Psoas muscle (tissue), 8 donors: ENCODE results near the gene HPGDS. TPM values are rescaled to one million over a fixed set of nuclear protein-coding genes. Genes with fewer than 3 reads are reported as not detected.

Source experiments
- ATAC-seq, 4 donors: fragments of 200-7000 bp; cut with Tn5 transposase; one replicate each; pipeline ENCODE4 v1.9.1; 2020; ENCODE audit warnings: moderate library complexity in 3 of 4, mild to moderate bottlenecking in 2 of 4
- DNase-seq, 2 donors: peaks; one replicate each; pipeline ENCODE4 v3.0.0-alpha.2; 2020
- H3K27ac ChIP-seq: fragments of 200-600 bp; one replicate; pipeline ENCODE4 v1.8.0; 2022
- H3K27me3 ChIP-seq, 3 donors: fragments of 200-600 bp in 1 of 3; one replicate each; pipeline versions ENCODE4 v1.6.1 to v1.8.0; 2013 to 2022; ENCODE audit warnings: low read length in 2 of 3, mild to moderate bottlenecking in 2 of 3, moderate library complexity in 1 of 3; ENCODE audit not compliant: insufficient read depth in 3 of 3
- H3K36me3 ChIP-seq, 2 donors: fragments of 200-600 bp in 1 of 2; one replicate each; pipeline versions ENCODE4 v1.6.1 to v1.8.0; 2013 to 2022; ENCODE audit warnings: low read depth in 1 of 2, mild to moderate bottlenecking in 1 of 2, moderate library complexity in 1 of 2; ENCODE audit not compliant: insufficient read depth in 1 of 2
- H3K4me1 ChIP-seq: fragments of 200-600 bp; one replicate; pipeline ENCODE4 v1.8.0; 2022
- H3K4me3 ChIP-seq: fragments of 200-600 bp; one replicate; pipeline ENCODE4 v1.8.0; 2022; ENCODE audit warnings: mild to moderate bottlenecking
- H3K9me3 ChIP-seq: fragments of 200-600 bp; one replicate; pipeline ENCODE4 v1.8.0; 2022
- WGBS, 3 donors: extraction: QIAGEN DNeasy Blood & Tissue Kit; methylation state at CpG; one replicate each; pipeline versions ENCODE4 v1.1.6 to v1.1.7; 2013; 5-methylcytosine and 5-hydroxymethylcytosine counted together
- intact Hi-C, 2 donors: fragments of 100-400 bp; cut with DNase I; formaldehyde crosslinking; loops; one replicate each; pipeline versions ENCODE4 v1.11.0 to v1.14.2; 2022
- polyA plus RNA-seq, 3 donors: library from polyadenylated mRNA; stranded (reverse); fragments of 200-250 nt; gene quantifications; one replicate each; pipeline ENCODE4 v1.2.3, GENCODE V29; 2013
- total RNA-seq, 4 donors: library from RNA; stranded (reverse); fragmentation: NEBNext Ultra II Directional in 2 of 4; extraction: Animal tissue kit (Norgen Biotek cat#: 25700) in 2 of 4; gene quantifications; one replicate each; pipeline versions ENCODE4 v1.2.1 to v1.2.4, GENCODE V29; 2021 to 2023
- TF ChIP-seq, protein P1 (sequence below): fragments of 200-600 bp; IDR thresholded peaks from one replicate; pipeline ENCODE4 v1.8.0; 2022; ENCODE audit warnings: antibody characterized with exemption
- donor health status: healthy with polysubstance abuse.
- donor health status: DM: no; HTN: no; CAD: no; lungs with moderate emphysema.
- donor health status: Bipolar disorder and iron deficiency.
- donor health status: healthy.
- donor health status: DM: yes; HTN: yes; CAD: no.
- donor health status: DM: no; HTN: no; CAD: no.
- donor health status: DM: no; HTN: no; CAD: no.
- donor health status: DM: yes; HTN: yes; CAD: no.

The HPGDS gene
- total and polyA plus RNA-seq, 7 donors = 0.06 to 0.79 (median 0.39) TPM

DNA sequence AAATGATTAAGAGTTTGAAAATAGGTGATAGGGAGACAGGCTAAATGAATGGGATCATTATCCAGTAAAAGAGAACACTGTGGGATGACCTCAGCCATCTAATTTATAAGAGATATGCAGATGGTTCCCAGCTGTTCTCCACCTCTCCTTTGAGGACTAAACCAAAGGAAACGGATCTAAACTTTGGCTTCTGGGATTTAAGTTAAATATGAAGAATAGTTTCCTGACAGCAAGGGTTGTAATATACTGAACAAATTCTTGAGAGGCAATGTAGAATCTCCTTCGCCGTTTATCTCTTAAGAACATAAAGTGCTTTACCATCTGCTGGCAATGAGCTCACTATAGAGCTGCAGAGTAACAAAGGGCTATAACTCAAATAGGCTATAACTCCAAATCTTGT is 35.4 kb upstream of the HPGDS start:
- intact Hi-C loops = loop anchor here in 1 of 2 donors (5.0 kb wide), 1 partner anchor 36 kb away; the partner anchor contains the start of gene HPGDS
- WGBS, 3 donors = 52 to 53% (median 52%) methylated on average over 3 of the region's 3 CpGs
- no peak overlapping the region for H3K4me3 ChIP-seq

GRCh38 chr4:94377294-94377693 is 34.7 kb upstream of the HPGDS start:
- 90 to 93% (median 92%) methylated on average over 2 of the region's 2 CpGs for WGBS, 3 donors

More for the DNA sequence above, 35.4 kb upstream of the HPGDS start:
- H3K9me3 ChIP-seq = no peaks in the 10 kb centered on the region
- no peak overlapping the region for H3K27ac ChIP-seq
- H3K27me3 ChIP-seq = no peaks in the 10 kb centered on the region
- TF ChIP-seq, protein P1, sequence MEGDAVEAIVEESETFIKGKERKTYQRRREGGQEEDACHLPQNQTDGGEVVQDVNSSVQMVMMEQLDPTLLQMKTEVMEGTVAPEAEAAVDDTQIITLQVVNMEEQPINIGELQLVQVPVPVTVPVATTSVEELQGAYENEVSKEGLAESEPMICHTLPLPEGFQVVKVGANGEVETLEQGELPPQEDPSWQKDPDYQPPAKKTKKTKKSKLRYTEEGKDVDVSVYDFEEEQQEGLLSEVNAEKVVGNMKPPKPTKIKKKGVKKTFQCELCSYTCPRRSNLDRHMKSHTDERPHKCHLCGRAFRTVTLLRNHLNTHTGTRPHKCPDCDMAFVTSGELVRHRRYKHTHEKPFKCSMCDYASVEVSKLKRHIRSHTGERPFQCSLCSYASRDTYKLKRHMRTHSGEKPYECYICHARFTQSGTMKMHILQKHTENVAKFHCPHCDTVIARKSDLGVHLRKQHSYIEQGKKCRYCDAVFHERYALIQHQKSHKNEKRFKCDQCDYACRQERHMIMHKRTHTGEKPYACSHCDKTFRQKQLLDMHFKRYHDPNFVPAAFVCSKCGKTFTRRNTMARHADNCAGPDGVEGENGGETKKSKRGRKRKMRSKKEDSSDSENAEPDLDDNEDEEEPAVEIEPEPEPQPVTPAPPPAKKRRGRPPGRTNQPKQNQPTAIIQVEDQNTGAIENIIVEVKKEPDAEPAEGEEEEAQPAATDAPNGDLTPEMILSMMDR = no peak
- H3K4me1 ChIP-seq = no peaks in the 10 kb centered on the region
- DNase-seq = no peak
- no peaks in the 10 kb centered on the region for H3K36me3 ChIP-seq
- no peak for ATAC-seq

GRCh38 chr4:94375364-94375763 is 32.7 kb upstream of the HPGDS start:
- intact Hi-C loops = loop anchor here in 1 of 2 donors (5.0 kb wide), 1 partner anchor 33 kb away; the partner anchor contains the start of gene HPGDS
- ATAC-seq = no peak
- 86 to 95% (median 94%) methylated on average over 3 of the region's 3 CpGs for WGBS, 3 donors

More at GRCh38 chr4:94377294-94377693, 34.7 kb upstream of the HPGDS start:
- DNase-seq (no peak), ATAC-seq (no peak)
- H3K4me1 ChIP-seq = no peaks in the 10 kb centered on the region
- H3K36me3 ChIP-seq = no peaks in the 10 kb centered on the region
- H3K27ac ChIP-seq = no peak overlapping the region
- H3K4me3 ChIP-seq = no peak overlapping the region
- intact Hi-C loops = loop anchor here in 1 of 2 donors (5.0 kb wide), 1 partner anchor 35 kb away; the partner anchor contains the start of gene HPGDS
- H3K9me3 ChIP-seq = no peaks in the 10 kb centered on the region
- H3K27me3 ChIP-seq = no peaks in the 10 kb centered on the region
- TF ChIP-seq, protein P1 = no peak

DNA sequence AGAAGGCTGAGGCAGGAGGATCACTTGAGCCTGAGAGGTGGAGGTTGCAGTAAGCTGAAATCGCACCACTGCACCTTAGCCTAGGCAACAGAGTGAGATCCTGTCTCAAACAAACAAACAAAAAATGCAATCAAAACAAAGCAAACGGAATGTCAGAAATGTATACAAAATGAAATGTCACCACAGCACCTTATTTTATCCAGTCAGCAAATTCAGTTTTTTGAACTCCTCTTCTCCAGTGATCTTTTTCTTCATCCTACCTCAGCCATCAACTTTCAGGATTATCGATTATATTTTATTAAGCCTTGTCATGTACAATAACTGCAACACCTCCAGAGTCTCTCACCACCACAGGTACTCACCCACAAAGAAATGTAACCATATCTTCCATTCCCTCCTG is 31.1 kb upstream of the HPGDS start:
- DNase-seq (no peak), ATAC-seq (no peak)
- Histone ChIP-seq H3K4me1 (no peaks in the 10 kb centered on the region), H3K9me3 (no peaks in the 10 kb centered on the region), H3K4me3 (no peak overlapping the region), H3K27me3 (no peaks in the 10 kb centered on the region), H3K36me3 (no peaks in the 10 kb centered on the region), H3K27ac (no peak overlapping the region)
- intact Hi-C loops = no loop called here
- WGBS, 3 donors = 93 to 99% (median 94%) methylated on average over 3 of the region's 3 CpGs
- TF ChIP-seq, protein P1 = no peak

More at GRCh38 chr4:94375364-94375763, 32.7 kb upstream of the HPGDS start:
- H3K36me3 ChIP-seq = no peaks in the 10 kb centered on the region
- no peak overlapping the region for H3K27ac ChIP-seq
- H3K4me1 ChIP-seq = no peaks in the 10 kb centered on the region
- no peaks in the 10 kb centered on the region for H3K9me3 ChIP-seq
- H3K4me3 ChIP-seq = no peak overlapping the region
- H3K27me3 ChIP-seq = no peaks in the 10 kb centered on the region
- no peak for DNase-seq
- TF ChIP-seq, protein P1 = no peak

DNA sequence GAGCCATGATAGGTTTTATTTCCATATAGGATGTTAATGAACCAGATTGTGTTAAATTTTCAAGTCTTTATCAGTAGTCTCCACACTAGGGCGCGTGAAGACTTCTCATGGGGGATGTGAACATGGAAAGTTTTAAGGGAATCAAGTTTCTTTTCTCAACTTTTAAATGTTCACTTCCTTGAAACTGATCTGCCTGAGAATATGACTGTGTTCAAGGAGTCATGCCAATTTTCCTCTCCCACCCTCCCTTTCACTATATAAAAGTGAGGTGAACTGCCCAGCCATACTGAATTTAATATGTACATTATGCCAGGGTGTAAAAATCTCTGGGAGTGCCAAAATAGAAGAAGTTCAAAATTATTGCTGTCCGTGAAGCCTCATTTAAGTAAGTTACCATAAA is 30.4 kb upstream of the HPGDS start:
- ATAC-seq = no peak
- H3K36me3 ChIP-seq = no peaks in the 10 kb centered on the region
- H3K27ac ChIP-seq = no peak overlapping the region
- no peaks in the 10 kb centered on the region for H3K27me3 ChIP-seq
- H3K4me3 ChIP-seq = no peak overlapping the region
- TF ChIP-seq, protein P1 = no peak
- DNase-seq = no peak
- H3K9me3 ChIP-seq = no peaks in the 10 kb centered on the region
- intact Hi-C loops = no loop called here
- H3K4me1 ChIP-seq = no peaks in the 10 kb centered on the region
- WGBS, 3 donors = 81 to 91% (median 82%) methylated on average over 3 of the region's 3 CpGs
